IMR-90 (cell line): ENCODE data around the gene TEX35.

ENCODE experiments used
- BHLHE40 ChIP-seq: fragments of 150-350 bp; IDR thresholded peaks from 2 replicates; pipeline ENCODE4 v1.6.1; 2016; ENCODE audit warnings: mild to moderate bottlenecking, low read depth, low read length
- CEBPB ChIP-seq: IDR thresholded peaks from 2 replicates; pipeline ENCODE4 v1.6.1; 2012; ENCODE audit warnings: low read depth, low read length, improper control_type of control experiment
- CHD1 ChIP-seq: IDR thresholded peaks from 2 replicates; pipeline ENCODE4 v1.6.1; 2012; ENCODE audit warnings: low read depth, low read length, improper control_type of control experiment
- ELK1 ChIP-seq: fragments of 150-350 bp; IDR thresholded peaks from 2 replicates; pipeline ENCODE4 v1.6.1; 2016; ENCODE audit warnings: low read depth, mild to moderate bottlenecking, low read length, moderate library complexity, borderline replicate concordance
- FOS ChIP-seq: fragments of 150-350 bp; IDR thresholded peaks from 2 replicates; pipeline ENCODE4 v1.6.1; 2016; ENCODE audit warnings: low read depth, low read length
- MAFK ChIP-seq: IDR thresholded peaks from 2 replicates; pipeline ENCODE4 v1.6.1; 2012; ENCODE audit warnings: low read depth, low read length, improper control_type of control experiment
- MAZ ChIP-seq: IDR thresholded peaks from 2 replicates; pipeline ENCODE4 v1.6.1; 2012; ENCODE audit warnings: low read depth, mild to moderate bottlenecking, low read length, improper control_type of control experiment, moderate library complexity, borderline replicate concordance
- MXI1 ChIP-seq: IDR thresholded peaks from 2 replicates; pipeline ENCODE4 v1.6.1; 2012; ENCODE audit warnings: low read depth, mild to moderate bottlenecking, low read length, moderate library complexity, borderline replicate concordance
- NFE2L2 ChIP-seq: fragments of 150-350 bp; IDR thresholded peaks from 2 replicates; pipeline ENCODE4 v1.6.1; 2016; ENCODE audit warnings: low read depth, mild to moderate bottlenecking, low read length
- POLR2A ChIP-seq: IDR thresholded peaks from 2 replicates; pipeline ENCODE4 v1.6.1; 2012; ENCODE audit warnings: mild to moderate bottlenecking, low read depth, low read length
- RAD21 ChIP-seq: IDR thresholded peaks from 2 replicates; pipeline ENCODE4 v1.6.1; 2012; ENCODE audit warnings: low read length, improper control_type of control experiment
- RCOR1 ChIP-seq: IDR thresholded peaks from 2 replicates; pipeline ENCODE4 v1.6.1; 2012; ENCODE audit warnings: mild to moderate bottlenecking, low read length, improper control_type of control experiment; ENCODE audit not compliant: insufficient replicate concordance
- USF2 ChIP-seq: fragments of 150-350 bp; IDR thresholded peaks from 2 replicates; pipeline ENCODE4 v1.6.1; 2017; ENCODE audit warnings: mild to moderate bottlenecking, antibody characterized with exemption, low read length, low read depth
- TF ChIP-seq, protein P1 (sequence below): conservative IDR thresholded peaks from 2 replicates; pipeline ENCODE4 v1.5.1; 2012; ENCODE audit warnings: mild to moderate bottlenecking, low read depth, low read length, improper control_type of control experiment

- TF ChIP-seq, protein P1, sequence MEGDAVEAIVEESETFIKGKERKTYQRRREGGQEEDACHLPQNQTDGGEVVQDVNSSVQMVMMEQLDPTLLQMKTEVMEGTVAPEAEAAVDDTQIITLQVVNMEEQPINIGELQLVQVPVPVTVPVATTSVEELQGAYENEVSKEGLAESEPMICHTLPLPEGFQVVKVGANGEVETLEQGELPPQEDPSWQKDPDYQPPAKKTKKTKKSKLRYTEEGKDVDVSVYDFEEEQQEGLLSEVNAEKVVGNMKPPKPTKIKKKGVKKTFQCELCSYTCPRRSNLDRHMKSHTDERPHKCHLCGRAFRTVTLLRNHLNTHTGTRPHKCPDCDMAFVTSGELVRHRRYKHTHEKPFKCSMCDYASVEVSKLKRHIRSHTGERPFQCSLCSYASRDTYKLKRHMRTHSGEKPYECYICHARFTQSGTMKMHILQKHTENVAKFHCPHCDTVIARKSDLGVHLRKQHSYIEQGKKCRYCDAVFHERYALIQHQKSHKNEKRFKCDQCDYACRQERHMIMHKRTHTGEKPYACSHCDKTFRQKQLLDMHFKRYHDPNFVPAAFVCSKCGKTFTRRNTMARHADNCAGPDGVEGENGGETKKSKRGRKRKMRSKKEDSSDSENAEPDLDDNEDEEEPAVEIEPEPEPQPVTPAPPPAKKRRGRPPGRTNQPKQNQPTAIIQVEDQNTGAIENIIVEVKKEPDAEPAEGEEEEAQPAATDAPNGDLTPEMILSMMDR = no peak
- TF ChIP-seq POLR2A (no peak), BHLHE40 (no peak), RCOR1 (no peak), FOS (no peak), USF2 (no peak), MAZ (no peak), CEBPB (no peak), CHD1 (no peak), ELK1 (no peak), NFE2L2 (no peak), MAFK (no peak), MXI1 (no peak), RAD21 (no peak)
These were observed 26.5 kb upstream of the TEX35 start for GRCh38 chr1:178486100-178487069.
